ENCODE data around the gene ARPC5.
"Not testable (repeated sequence)": the region's sequence is repeated elsewhere in the genome, so short reads cannot be mapped to it uniquely, and the experiment has no call there.

The ARPC5 gene

DNA sequence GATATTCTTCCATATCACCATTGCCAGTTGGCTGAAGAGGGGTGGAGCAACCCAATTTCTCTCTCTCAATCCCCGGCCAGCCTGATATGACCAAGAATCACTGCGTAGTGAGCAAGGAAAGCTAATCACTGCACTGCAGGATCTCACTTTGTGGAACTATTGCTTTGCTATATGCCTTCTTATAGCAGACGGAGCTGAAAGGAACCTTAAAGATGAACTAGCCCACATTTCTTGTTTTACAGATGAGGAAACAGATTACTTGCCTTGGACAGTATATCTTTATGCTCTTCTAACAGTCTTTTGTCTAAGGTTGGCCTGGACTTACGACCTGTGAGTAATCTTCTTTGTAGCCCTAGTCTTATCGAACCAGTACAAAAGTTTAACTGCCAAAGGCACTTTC is 9.9 kb upstream of the ARPC5 start:
- no peak for DNase-seq

DNA sequence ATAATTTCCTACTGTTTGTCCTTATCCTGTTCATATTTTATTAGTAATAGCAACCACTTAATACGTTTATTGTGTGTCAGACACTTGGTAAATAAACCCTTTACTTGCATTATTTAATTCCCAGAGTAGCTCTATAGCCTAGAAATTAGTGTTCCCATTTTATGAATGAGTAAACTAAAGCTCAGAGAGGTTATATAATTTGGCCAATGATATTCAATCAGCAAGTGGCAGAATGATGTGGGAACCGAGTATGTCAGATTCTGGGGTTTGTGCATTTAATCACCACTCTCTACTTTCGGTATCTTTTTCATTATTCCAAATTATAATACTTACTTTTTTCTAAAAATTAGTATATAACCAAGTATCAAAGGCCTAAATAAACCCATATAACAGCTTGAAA is 6.6 kb upstream of the ARPC5 start:
- DNase-seq = no peak

DNA sequence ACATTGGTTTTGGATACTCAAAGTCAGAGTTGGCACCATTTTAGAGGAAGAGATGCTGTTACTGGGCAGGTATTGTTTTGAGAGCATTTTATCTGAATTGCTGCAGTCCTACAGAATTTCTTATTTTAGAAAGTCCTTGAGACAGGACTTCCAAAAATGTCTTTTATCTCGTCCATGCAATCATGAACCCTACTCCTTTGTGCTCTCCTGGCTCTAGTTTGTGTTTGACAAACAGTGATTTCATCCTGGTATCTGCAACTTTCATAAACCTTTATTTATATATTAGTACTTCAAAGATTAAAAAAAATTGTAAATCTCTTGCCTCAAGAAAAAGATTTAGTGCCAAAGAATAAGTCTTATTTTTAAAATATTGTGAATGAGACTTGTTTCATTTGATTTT is 4.6 kb upstream of the ARPC5 start:
- no peak for DNase-seq

DNA sequence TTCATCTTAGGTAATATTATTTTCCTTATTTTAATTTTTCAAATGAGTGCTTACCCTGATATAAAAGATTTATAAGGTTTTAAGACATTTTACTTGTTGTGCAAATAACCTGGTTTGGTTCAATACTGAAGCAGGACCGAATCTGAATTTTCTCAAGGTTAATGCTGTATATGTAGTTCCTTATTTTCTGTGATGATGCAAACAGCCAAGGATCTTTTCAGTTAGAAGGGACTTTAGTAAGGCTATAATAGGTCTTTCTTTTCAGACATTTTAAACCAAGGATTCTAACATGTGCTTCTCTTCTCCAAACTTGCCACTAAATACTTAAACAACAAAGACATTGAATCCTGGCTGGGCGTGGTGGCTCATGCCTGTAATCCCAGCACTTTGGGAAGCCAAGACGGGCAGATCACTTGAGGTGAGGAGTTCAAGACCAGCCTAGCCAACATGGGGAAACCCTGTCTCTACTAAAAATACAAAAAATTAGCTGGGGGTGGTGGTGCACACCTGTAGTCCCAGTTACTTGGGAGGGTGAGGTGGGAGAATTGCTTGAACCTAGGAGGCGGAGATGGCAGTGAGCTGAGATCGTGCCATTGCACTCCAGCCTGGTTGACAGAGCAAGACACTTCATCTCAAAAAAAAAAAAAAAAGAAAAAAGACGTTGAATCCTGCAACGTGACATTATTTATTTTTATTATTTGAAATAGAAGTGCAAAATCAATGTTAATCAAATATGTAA is 3.2 kb upstream of the ARPC5 start:
- no peak for DNase-seq

DNA sequence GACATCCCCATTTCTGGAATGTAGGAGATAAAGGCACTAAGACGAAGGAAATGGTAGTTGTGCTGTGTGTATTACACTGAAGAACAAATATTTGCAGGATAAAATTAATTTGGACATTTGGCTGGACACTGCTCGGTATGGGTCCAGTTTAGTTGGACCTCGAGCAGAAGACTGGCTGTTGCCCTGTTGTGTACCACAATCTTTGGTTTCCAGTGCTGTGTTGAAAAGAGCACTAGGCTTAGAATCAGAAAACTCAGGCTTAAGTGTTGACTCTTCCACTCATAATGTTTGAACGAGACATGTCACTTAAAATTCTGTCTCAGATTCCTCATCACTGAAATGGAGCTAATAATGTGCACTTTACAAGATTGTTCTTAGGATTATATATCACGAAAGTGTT is 1.2 kb upstream of the ARPC5 start:
- no peak for DNase-seq

DNA sequence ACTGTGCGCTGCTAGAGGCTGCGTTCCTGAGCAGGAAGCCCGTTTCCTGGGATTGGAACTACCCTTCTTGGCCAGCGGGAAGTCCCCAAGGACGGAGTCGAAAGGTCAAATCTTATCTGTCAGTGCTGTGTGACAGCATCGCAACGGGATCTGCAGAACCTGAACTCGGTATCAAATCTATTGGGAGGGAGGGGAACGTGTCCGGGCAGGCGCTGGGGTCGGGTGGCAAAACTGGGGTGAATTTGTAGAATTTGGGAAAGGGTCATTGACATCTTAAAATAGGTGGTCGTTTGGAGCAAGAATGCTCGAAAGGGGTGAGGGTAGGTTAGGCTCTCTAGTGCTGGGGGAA is 725 bp upstream of the ARPC5 start:
- no peak for DNase-seq

DNA sequence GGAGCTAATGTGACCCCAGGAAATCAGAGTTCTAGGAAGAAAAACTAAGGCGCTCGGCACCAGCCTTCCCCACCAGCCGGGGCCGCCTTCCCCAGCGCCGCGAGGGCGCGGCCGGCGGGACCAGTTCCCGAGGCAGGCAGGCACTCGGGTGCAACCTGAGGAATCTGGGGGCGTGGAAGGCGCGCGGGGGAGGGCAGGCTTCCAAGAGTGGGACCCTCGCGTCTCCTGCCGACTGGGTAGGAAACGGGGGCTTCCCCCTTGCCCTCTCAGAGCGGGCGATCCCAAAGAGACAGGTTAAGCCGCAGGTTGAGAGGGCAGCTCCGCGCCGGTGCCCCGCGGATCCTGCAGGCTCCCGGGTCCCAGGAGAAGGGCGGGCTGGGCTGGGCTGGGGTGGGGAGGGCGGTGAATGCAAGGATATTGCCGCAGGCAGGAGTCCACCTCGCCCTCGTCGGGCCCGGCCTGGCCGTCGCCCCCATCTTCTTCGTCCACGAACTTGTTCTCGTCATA is 431 bp downstream of the ARPC5 start:
- peak; percentile 38 for DNase-seq

DNA sequence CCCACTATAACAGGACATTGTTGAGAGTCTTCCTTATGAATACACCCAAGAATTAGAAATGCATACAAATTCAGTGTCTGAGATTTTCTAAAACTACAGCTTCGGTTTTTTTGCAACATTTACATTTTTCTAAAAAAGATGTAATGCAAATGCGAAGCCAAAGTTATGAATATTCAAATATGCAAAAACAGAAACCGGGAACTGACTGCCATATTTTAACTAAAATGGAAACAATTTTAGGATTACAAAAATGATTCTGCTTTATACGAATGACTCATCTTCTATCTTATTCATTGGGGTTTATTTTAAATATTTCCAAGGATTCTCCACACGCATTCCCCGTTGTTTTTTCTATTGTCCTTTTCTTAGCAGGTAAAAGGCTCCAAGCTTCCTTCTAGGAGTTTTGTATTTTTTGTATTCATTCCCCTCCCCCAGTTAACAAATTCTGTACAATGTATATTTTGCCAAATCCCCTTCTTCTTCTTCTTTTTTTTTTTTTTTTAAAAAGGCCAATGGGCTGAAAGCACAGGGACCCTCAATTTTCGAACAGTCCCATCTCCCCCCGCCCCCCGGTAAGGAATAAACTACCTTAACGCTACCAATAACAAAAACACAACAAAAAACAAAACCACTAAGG is 1.0 kb downstream of the ARPC5 start:
- DNase-seq = no peak

DNA sequence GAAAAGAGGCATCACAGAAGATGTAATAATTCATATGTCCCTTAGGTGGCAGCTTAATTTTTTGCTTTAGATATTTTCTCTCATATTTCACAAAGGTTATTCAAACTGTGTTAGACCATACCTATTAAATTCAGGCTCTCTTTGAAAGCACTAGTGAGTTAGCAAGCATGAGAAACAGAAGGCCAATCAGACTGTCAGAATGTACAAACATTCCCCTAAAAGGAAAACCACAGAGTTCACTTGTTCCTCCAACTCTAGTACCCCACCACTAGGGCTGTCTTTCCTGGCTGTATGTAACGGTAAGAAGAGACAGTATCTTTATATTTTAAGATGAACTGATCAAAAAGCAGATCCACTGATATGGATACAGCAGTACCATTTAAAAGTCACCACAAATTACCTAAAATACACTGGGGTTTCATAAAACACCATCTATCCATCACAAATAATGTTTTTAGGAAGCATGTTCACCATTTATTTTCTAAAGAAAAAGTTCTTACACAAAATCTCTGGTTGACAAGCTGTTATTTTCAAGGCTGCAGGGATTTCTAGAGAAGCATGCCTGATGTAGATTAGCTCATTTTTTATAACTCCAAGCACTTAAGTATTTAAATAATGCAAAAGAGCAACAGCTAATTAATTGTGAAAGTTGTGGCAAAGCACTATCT is 1.8 kb downstream of the ARPC5 start:
- DNase-seq = peak; percentile 95

DNA sequence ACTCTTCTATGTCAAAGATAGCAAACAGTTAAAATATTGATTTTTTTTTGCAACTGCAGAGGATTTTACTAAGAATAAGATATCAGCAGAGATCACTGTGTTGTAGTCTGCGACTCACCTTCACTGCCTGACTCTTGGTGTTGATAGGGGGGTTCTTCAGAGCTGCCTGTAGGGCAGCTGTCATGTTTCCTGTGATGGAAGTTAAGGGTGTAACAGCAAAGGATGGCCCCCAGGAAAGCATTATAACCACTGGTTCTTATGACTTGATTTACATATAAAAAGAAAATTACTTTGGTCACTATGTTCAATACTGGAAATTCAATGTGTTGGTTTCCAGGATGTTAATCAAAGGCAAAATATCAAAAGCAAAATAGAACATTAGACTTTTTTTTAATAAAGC is 2.6 kb downstream of the ARPC5 start:
- DNase-seq = no peak

DNA sequence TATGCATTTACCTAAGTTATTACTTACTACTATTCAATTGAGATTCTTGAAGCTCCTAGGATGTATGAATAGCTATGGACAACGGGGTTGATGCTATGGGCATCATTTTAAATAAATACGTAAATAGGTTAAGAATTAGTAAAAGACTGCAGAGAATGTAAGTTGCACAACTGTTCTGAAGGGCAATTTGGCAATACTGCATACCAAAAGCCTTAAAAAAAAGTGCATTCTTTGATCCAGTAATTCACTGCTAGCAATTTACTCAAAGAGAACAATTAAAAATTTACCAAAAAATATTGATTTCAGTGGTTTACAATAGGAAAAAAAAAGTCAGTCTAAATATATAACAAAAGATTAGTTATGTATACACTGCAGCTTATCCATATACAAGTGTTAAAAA is 3.5 kb downstream of the ARPC5 start:
- DNase-seq = peak; percentile 69

DNA sequence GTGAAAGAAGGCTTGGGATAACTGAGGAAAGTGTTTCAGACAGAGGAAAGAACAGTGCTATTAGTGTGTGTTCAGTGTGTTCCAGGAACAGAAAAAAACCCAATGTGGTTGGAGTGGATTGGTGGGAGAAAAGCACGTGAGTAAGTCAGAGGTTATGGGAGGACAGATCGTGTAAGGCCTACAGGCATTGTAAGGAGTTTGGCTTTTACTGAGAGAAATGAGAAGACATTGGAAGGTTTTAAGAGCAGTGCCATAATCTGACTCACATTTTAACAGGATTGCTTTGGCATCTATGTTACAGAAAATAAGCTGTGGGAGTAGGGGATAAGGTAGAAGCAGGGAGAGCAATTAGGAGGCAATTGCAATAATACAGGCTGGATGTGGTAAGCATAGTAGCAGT is 4.8 kb downstream of the ARPC5 start:
- DNase-seq = no peak

DNA sequence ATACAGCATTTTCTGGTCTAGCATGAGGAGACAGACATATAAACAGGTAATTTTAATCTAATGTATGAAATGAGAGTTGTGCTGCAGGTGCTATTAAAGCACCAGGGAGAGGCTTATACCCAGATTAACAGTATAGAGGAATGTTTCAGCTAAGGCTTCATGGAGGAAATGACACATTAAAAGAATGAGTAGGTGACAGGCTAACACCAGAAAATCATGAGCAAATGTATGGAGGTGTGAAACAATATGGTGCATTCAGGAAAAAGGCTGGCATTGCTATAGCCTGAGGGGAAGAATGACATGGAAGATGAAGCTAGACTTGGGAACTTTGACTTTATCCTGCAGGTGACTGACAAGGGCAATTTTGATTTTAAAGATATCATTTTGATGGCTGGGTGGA is 7.0 kb downstream of the ARPC5 start:
- DNase-seq = no peak

DNA sequence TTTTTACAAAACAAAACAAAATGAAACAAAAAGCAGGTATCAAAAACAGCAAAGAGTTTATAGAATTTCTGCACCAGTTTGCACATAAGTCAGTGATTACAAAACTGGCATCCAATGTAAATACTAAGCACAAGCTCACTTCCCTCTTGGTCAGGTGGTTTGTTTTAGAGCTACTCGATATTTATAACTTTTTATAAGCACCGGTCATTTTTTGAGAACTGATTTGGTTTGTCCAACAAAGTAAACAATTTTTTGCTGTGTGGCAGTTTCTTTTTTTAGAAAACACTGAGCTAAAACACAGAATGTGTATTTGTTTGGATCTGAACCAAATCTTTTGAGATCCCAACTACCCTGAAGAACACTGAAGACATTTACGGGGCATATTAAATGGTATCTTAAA is 9.3 kb downstream of the ARPC5 start:
- not testable (repeated sequence) for DNase-seq

DNA sequence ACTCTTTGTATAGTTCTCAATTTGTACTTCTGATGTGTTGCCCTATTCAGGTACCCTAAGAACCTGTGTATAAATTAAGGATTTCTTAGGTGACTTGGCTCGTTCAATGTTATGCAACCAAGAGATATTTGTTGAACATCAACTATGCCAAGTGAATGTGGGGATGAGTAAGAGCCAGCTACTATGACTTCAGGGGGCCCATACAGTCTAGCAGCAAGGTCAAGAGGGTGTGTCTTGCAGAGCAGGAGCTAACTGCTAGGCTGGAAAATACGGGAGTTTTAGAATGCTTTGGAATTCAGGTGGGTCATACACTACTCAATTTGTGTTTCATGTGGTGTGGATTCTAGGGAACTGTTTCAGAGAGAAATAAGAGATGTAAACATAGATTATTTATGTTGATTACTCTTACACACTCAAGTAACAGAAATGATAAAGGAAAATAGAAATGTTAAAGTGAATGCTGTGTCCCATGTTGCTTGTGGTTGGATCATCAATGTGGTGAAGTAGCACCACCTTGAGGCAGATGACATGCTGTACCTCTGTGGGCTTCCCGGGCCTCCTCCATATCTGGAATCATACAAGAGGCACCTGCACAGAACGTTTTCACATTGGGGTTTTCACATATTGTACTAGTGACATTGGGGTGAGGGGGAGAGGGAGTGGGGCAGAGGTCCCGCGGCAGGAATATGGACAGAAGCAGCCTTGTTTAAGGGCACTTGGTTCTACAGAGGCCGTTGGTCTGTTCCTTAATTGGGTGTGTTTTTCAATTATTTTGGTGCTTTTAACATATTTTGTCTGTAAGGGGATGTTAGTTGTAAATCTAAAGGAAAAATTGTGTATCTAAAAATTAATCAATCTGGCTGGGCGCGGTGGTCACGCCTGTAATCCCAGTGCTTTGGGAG is 12.4 kb downstream of the ARPC5 start:
- peak; percentile 73 for DNase-seq

DNA sequence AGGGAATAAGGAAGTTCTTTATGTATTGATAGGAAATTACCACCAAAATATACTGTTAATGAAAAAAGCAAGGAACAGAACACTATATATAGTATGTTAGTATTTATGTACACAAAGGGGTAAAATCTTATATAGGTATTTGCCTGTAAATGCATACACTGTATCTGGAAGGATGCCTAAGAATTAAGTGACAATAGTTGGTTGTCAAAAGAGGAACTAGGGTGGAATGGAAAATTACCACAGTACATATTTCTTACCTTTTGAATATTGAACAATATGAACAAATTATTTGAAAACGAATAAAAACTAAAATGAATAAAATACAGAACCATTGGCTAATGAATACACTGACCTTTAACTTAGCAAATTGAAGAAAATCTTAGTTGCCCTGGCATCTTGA is 13.6 kb downstream of the ARPC5 start:
- DNase-seq = no peak

DNA sequence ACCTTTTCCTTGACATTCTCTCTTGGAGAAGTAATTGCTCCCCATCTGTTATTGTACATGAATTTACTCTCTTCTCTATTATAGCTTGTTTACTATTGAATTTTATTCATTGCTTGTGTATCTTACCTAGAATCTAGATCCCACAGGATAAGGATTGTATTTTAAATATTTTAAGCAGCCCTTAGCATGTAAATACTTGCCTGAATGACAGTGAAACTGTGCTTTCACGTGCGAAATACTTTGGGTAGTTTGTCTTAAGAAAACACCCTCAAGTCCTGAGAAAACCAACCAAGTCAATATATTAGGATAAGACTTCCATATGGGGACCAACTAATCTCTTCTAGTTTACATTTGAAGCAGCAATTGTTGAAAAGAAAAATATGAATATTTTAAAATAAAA is 15.3 kb downstream of the ARPC5 start:
- no peak for DNase-seq

DNA sequence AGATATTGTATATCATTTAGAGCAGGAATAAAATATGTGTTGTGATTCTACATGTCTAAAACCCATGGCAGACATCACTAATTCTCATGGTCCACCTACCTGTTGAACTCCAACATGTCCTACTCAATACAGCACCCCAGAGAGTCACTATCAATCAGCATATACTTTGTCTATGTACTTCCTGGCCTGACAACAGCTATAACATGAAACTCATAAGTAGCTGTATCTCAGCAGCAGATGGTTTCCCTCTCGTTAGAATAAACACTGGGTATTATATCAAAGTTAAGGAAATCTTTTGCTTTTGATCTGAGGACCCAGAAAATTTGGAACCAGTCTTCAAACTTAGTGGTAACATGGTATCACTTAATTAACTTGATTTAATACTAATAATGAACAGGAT is 15.8 kb downstream of the ARPC5 start:
- no peak for DNase-seq

DNA sequence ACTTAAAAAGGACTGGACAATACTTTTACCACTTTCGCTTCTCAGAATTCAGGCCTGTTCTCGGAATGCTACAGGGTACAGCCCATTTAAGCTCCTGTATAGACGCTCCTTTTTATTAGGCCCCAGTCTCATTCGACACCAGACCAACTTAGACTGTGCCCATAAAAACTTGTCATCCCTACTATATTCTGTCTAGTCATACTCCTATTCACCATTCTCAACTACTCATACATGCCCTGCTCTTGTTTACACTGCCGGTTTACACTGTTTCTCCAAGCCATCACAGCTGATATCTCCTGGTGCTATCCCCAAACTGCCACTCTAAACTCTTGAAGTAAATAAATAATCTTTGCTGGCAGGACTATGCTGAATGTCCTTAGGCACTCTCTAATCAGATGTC is 17.4 kb downstream of the ARPC5 start:
- not testable (repeated sequence) for DNase-seq

DNA sequence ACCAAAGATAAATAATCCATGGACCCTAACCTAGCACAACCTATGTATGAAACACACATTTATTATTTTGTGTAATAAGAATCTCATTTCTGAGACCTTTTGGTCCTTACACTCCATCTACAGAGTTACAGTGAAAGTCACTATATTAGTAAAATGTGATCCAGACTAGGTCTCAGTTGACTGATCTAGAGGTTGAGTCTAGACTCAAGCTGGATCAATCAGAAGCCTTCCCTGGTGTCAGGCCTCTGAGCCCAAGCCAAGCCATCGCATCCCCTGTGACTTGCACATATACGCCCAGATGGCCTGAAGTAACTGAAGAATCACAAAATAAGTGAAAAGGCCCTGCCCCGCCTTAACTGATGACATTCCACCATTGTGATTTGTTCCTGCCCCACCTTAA is 22.6 kb downstream of the ARPC5 start:
- not testable (repeated sequence) for DNase-seq

DNA sequence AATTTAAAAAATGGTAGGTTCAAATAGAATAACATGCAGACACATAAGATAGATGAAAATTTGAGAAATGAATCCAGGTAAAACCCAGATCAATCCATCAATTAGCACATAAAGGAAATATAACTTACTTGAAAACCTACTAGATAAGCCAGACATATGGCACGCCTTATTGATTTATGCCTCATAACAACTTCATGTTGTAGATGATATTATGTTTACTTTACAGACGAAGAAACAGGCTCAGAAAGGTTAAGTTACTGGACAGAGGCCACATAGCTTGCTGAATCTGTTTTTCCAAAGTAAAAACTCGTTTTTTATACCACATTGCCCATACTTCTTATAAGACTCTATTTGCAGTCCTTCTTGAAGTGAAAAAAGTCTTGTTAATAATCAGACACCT is 23.2 kb downstream of the ARPC5 start:
- no peak for DNase-seq

DNA sequence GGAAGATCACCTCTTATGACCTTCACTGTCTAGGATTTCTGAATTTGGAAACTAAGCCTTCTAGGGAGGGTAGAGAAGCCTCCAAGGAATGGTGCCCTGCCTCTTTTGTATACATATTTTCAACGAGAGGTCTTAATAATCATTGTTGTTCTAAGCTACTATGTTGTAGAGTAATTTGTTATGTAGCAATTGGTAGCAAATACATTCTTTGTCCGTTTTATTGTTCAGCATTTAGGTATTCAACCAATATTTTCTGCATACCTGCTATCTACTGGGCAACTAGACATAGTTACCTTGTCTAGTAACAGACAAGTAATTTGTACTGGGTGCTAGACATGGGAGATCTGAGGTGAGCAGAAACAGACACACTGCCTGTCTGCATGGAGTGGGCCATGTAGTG is 24.6 kb downstream of the ARPC5 start:
- DNase-seq = no peak

All from fibroblast of skin of scalp (primary cell).